Muscle layer of duodenum (tissue), 2 donors: Measurements from ENCODE around the gene PITPNM1.
"Not testable (repeated sequence)": the region's sequence is repeated elsewhere in the genome, so short reads cannot be mapped to it uniquely, and the experiment has no call there.

Source experiments
- H3K27ac ChIP-seq: one replicate; pipeline ENCODE4 v1.7.0; 2013; ENCODE audit warnings: mild to moderate bottlenecking, low read length
- H3K27me3 ChIP-seq: one replicate; pipeline ENCODE4 v1.7.0; 2013; ENCODE audit warnings: low read depth, mild to moderate bottlenecking, control low read depth, low read length
- H3K36me3 ChIP-seq, 2 donors: one replicate each; pipeline ENCODE4 v1.7.0; 2013; ENCODE audit warnings: low read length in 2 of 2, control low read depth in 1 of 2, mild to moderate bottlenecking in 1 of 2; ENCODE audit not compliant: insufficient read depth in 2 of 2, control insufficient read depth in 1 of 2
- H3K4me1 ChIP-seq, 2 donors: one replicate each; pipeline ENCODE4 v1.7.0; 2013; ENCODE audit warnings: low read length in 2 of 2, mild to moderate bottlenecking in 2 of 2, control low read depth in 1 of 2, moderate library complexity in 1 of 2; ENCODE audit not compliant: insufficient read depth in 2 of 2, control insufficient read depth in 1 of 2
- H3K4me3 ChIP-seq, 2 donors: one replicate each; pipeline ENCODE4 v1.7.0; 2013; ENCODE audit warnings: low read length in 2 of 2, low read depth in 1 of 2, mild to moderate bottlenecking in 1 of 2
- H3K9me3 ChIP-seq, 2 donors: one replicate each; pipeline ENCODE4 v1.7.0; 2013; ENCODE audit warnings: low read length in 2 of 2, control low read depth in 1 of 2, mild to moderate bottlenecking in 1 of 2; ENCODE audit not compliant: control insufficient read depth in 1 of 2
- donor health status: healthy.

PITPNM1 gene

DNA sequence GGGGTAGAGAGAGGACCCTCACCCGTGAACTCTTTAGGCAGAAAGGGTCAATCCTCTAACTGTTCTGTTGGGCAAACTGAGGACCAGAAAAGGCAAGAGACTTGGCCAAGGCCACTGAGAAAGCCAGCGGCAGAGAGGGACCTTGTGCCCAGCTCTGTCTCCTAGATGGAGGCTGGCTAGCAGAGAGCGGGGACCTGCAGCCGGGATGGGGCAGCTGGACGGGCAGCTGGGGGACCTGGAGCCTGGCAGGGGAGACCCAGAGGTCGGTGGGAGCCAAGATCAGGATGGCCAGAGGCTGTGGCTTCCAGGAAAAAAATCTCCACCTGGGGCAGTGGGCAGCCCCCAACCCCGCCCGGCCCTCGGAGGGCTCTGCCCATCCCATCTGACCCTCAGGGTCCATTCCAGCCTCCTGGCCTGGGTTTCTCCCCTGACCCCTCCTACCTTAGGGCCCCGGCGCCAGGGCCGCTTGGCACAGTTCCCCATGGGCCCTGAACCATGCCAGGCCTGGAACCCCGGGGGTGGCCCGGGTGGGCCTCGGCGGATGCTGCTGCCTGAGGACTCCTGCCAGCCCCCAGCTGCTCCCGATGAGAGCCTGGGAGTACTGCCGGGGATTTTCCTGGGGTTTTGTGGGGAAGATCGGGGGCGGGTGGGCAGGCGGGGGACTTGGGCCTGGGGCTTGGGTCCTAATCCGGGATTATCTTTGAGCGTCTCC lies 17.8 kb upstream of the PITPNM1 start, which contains the start of gene CABP2:
TSS of gene CABP2 (minus strand) at position 603 of the 712 bp plus-strand sequence. CDS start at position 483, 120 bp downstream.
- H3K9me3 ChIP-seq: no peaks in the 10 kb centered on the region
- no peaks in the 10 kb centered on the region for H3K27me3 ChIP-seq
- no peak within 1 kb of the TSS for H3K27ac ChIP-seq
- H3K4me1 ChIP-seq: no peaks in the 10 kb centered on the region
- H3K4me3 ChIP-seq: no peak within 1 kb of the TSS
- H3K36me3 ChIP-seq: no peaks in the 10 kb centered on the region

GRCh38 chr11:67522338-67522737 lies 17.2 kb upstream of the PITPNM1 start:
- Histone ChIP-seq H3K36me3 (no peaks in the 10 kb centered on the region), H3K27ac (no peak overlapping the region), H3K4me3 (no peak overlapping the region), H3K27me3 (no peaks in the 10 kb centered on the region), H3K4me1 (no peaks in the 10 kb centered on the region), H3K9me3 (no peaks in the 10 kb centered on the region)

DNA sequence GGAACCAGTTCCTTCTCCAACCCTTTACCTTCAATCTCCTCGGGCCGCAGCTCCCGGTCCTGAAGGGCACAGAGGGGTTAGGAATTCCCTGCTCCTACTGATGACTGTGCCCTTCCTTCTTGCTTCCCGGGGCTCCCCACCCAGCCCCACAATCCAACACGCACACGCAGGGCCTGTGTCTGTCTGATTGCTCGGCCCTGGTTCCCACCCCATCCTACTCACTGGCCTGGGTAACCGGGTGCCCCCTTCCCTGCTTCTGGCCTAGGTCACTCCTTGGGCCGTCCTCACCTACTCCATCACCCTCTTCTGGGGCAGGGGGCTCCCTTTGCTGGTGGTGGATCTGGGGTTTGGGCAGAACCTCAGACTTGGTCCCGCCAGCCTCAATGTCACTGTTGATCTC lies 16.8 kb upstream of the PITPNM1 start:
- no peaks in the 10 kb centered on the region for H3K36me3 ChIP-seq
- no peaks in the 10 kb centered on the region for H3K4me1 ChIP-seq
- H3K27me3 ChIP-seq: no peaks in the 10 kb centered on the region
- H3K27ac ChIP-seq: no peak overlapping the region
- no peaks in the 10 kb centered on the region for H3K9me3 ChIP-seq
- H3K4me3 ChIP-seq: no peak overlapping the region

DNA sequence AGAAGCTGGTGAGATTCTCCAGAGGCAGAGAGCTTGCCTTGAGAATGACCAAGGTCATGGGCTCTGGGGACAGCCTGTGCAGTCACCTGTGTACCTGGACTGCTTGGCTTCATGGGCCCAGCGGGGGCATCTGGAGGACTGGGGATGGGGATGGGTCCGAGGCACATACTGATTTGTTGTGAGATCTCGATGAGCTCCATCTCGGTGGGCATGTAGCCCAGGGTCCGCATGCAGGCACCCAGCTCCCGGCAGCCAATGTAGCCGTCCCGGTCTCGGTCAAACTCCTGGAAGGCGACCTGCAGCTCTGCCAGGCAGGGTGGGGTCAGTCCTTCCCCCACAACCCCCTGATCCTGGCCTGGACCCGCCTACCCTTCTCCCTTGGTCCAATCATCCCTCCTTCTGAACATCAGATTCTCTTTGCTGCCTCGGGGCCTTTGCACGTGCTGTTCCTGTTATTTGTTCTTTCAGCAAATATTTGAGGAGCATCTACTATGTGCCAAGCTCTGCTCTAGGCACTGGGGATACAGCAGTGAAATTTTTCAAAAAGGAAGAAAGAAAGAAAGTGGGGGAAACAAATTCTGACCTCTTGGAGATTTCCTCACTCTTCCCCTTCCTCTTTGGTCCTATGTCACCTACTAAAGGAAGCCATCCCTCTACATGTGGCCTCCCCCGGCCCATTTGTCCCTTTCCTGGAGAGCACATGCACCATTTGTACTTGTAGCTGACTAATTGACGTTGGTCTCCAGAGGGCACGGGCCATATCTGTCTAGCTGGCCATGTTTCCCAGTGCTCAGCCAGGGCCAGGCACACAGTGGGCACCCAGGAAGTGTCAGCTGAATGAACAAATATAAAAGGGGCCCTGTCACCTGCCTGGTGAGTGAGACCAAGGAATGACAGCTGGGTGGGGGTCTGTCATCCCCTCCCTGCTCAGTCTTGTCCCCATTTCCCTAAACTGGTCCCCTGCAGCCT lies 16.0 kb upstream of the PITPNM1 start:
- Histone ChIP-seq H3K27ac (no peak overlapping the region), H3K4me1 (no peaks in the 10 kb centered on the region), H3K27me3 (no peaks in the 10 kb centered on the region), H3K9me3 (no peaks in the 10 kb centered on the region), H3K36me3 (no peaks in the 10 kb centered on the region), H3K4me3 (no peak overlapping the region)

DNA sequence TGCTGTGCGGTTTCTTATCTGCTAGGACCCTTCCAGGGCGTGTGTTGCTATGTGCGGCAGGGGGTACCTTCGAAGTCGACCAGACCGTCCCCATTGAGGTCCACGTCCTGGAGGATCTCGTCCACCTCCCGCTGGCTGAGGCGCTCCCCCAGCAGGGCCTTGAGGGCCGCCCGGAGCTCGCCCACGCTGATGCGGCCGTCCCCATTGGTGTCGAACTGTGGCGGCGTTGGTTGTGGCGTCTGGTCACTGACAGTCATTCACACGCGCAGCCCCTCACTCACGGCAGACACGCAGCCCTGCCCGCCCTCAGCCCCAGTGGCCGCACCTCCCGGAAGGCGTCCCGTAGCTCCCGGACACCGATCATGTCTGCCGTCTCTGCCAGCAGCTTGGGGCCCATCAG lies 14.6 kb upstream of the PITPNM1 start:
- Histone ChIP-seq H3K4me1 (no peaks in the 10 kb centered on the region), H3K9me3 (no peaks in the 10 kb centered on the region), H3K4me3 (no peak overlapping the region), H3K36me3 (no peaks in the 10 kb centered on the region), H3K27me3 (no peaks in the 10 kb centered on the region), H3K27ac (no peak overlapping the region)

GRCh38 chr11:67517784-67518552 lies 12.8 kb upstream of the PITPNM1 start:
- H3K4me3 ChIP-seq: no peak overlapping the region
- H3K27ac ChIP-seq: no peak overlapping the region
- no peaks in the 10 kb centered on the region for H3K27me3 ChIP-seq
- no peaks in the 10 kb centered on the region for H3K9me3 ChIP-seq
- no peaks in the 10 kb centered on the region for H3K36me3 ChIP-seq
- no peaks in the 10 kb centered on the region for H3K4me1 ChIP-seq

DNA sequence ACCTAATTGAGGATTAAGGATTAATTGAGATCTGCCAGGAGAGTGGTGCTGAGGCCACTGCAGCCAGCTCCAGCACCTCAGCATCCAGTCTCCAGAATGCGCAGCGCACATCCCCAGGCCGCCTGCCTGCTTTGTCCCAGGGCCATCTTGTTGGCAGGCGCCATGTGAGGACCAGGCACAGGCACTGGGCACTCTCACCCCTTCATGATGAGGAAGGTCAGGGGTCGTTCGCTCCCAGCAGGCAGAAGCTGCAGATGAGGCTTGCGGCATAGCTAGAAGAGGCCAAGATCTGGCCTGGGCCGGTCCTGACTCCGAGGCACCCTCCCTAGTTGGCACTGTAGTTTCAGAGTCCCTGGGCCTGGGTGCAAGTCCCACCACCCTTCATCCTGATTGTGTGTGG lies 11.6 kb upstream of the PITPNM1 start:
- Histone ChIP-seq H3K27ac (no peak overlapping the region), H3K4me1 (no peaks in the 10 kb centered on the region), H3K36me3 (no peaks in the 10 kb centered on the region), H3K9me3 (no peaks in the 10 kb centered on the region), H3K4me3 (no peak overlapping the region), H3K27me3 (no peaks in the 10 kb centered on the region)

- Histone ChIP-seq H3K27ac (no peak overlapping the region), H3K27me3 (no peaks in the 10 kb centered on the region), H3K9me3 (no peaks in the 10 kb centered on the region), H3K4me1 (no peaks in the 10 kb centered on the region), H3K4me3 (no peak overlapping the region), H3K36me3 (no peaks in the 10 kb centered on the region)
These were observed 9.0 kb upstream of the PITPNM1 start for GRCh38 chr11:67514116-67514515.

GRCh38 chr11:67511558-67511957 lies 6.4 kb upstream of the PITPNM1 start:
- not testable (repeated sequence) for H3K27me3 ChIP-seq, H3K27ac ChIP-seq, H3K36me3 ChIP-seq, H3K4me3 ChIP-seq, H3K9me3 ChIP-seq
- H3K4me1 ChIP-seq: peaks cover 7 to 14% of the 10 kb centered on the region in 2 donors

DNA sequence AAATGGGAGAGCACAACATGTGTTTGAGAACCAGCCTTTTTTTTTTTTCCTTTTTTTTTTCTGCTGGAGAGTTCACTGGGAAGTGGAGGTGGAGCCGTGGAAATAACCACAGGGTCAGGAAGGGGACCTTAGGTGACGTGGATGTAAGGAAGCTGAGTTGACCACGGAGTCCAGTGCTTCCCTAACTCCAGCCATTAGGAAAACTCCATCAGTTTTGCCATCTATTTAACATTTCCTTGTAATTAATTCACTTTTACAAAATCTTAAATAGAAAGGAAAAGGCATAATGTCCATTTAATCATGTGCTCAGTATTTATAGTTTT lies 4.8 kb upstream of the PITPNM1 start:
- H3K4me1 ChIP-seq: peaks cover 11 to 27% of the 10 kb centered on the region in 2 donors
- peaks cover 0 to 6% of the 10 kb centered on the region in 2 donors for H3K36me3 ChIP-seq
- H3K27ac ChIP-seq: no peak overlapping the region

DNA sequence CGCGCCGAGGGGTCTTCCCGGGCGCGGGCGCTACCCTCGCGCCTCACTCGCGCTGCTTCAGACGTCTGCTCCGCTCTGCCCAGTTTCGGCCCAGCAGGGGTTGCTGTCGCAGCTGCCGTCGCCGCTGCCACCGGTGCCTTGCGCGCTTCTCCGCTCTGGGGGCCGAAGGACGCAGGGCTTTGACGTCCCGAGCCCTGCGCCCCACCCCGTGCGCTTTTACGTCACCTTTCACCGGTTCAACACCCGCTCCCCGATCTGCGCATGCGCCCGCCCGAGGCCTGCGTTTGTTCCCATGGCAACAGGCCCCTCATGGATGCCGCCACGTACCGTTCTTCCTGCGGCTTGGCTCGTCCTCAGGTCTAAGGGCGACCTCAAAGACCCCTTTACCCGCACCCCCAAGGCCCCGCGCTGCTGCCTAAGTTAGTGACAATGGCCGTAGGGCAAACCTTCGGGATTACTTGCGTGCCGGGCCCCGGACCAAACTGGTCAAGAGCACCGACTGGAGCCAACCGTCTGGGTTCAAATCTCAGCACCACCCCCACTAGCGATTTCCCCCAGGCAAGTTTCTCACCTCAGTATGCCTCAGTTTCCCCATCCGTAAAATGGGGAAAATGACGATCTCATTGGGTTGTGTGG lies 3.4 kb upstream of the PITPNM1 start:
- Histone ChIP-seq H3K9me3 (no peaks in the 10 kb centered on the region), H3K4me3 (peak overlapping the region; percentile 66 to 90), H3K27ac (peak overlapping the region; percentile 85), H3K4me1 (peaks cover 11 to 39% of the 10 kb centered on the region in 2 donors), H3K36me3 (peaks cover 0 to 6% of the 10 kb centered on the region in 2 donors), H3K27me3 (no peaks in the 10 kb centered on the region)

More for the DNA sequence above, 4.8 kb upstream of the PITPNM1 start:
- Histone ChIP-seq H3K27me3 (no peaks in the 10 kb centered on the region), H3K4me3 (no peak overlapping the region), H3K9me3 (no peaks in the 10 kb centered on the region)
